ENCODE results near the gene MLEC.
A peak's percentile ranks its signal among the peaks of the same experiment; 100 is the strongest.
"Not testable (repeated sequence)": the region's sequence is repeated elsewhere in the genome, so short reads cannot be mapped to it uniquely, and the experiment has no call there.

Gene MLEC

DNA sequence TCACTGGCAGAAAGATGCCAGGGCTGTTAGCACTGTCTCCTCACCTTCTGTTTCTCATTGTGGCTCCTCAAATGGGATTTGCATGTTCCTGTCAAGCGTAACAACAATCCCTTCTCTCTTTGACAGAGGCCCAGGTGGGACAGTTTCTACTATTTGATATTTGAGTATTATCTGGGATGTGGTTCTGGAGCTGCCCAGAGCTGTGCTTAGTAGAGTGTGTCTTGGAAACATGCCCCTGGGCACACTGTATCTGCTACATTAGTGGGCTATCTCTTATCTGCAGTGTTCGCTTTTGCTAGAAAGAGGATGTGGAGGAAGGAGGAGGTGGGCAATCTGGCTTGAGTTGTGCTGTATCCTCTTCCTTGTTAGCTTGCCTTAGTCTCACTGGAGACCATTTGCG, 34.9 kb downstream of the MLEC start:
- DNase-seq (ENCODE audit: low read depth): no peak

DNA sequence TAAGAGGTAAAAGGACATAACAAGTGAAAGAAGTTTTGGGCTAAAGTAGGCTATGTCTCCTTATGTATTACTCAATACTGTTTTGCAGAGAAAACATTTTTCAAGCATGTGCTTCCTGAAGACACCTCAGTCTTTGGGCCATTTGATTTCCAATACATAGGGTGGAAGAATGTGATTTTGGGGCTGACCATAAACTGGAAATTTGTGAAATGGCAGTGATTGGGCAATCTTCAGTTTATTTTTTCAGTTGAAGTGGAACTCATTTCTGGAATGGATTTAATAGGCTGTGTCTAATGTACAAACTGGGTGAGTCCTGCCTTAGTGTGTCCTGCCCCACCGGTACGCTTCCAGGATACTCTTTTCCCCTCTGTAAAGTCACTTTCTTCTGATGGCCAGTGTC, 35.8 kb downstream of the MLEC start:
- DNase-seq (ENCODE audit: low read depth): no peak

DNA sequence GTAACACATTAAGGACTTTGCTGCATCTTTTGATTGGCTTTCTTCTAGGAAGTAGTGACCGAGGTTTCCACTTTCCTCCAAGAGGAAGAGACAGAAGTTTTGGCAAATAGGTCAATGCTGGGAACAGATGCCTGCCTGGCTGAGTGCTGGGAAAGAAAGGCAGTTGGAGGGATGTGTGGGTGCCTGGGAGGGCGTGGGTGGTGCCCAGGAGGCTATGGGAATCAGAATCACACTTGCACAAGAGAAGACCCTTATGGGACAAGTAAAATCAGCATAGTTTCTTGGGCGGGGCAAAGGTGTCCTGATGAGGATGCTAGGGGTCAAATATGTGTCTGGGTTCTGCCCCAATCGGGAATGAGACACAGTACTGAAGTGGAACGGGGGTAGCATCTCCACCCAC, 37.8 kb downstream of the MLEC start:
- no peak for DNase-seq (ENCODE audit: low read depth)

DNA sequence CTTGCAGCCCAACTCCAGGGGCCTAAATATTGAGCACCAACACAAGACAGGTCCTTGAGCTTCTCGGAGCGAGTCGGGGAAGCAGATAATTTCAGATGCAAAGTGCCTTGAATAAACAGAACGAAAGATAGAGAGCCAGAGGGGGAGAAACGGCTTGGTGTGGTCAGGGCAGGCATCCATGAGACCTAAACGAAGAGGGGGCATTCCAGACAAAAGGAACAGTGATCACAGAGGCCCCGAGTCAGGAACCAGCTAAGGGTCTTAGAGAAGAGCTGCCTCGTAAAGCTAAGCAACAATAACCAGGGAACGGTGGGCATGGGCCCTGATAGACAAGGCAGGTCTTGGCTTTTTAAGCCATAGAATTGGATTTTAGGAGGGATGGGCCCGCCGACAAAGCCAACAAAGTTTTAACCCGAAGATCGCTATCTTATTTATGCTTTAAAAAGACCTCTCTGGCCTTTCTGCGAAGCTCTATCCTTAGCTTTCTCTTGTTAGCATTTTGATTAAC, 38.3 kb downstream of the MLEC start:
- no peak for DNase-seq (ENCODE audit: low read depth)

DNA sequence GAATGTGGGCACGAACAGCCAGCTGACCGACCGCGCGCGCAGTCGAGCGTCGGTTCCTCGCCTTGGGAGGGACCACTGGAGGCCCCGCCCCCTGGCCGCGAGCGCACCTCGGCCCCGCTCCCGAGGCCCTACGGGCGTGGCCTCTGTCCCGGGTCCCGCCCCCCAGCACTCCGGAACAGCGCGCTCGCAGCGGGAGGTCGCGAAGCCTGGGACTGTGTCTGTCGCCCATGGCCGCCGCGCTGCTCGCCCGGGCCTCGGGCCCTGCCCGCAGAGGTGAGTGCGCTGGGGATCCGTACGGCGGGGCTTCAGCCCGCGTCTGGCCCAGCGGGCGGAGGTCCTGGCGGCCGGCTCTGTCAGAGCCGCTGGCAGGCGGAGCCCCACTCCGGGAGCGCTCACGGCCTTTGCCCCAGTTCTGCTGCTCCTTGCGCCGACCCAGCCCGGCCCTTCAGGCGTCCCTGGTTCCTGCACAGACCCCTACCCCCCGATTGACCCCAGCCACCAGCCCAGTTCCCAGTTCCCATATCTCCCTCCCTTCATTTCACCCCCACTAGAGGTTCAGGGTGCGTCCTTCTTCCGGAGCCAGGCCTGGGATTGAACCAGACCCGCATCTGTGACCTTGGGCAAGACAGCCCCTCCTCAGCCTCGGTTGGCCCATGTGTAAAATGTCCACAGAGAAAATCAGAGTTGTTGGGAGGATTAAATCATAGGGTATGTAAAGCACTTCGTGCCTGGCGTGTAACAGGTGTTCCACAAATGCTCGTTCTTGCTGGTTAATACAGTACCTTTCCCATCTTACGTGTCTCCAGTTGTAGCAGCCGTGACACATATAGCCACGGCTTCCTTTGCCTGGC, 38.9 kb downstream of the MLEC start, which contains the start of gene ACADS:
ACADS (plus strand) TSS at position 168 of the 851 bp plus-strand sequence; CDS start at position 228, 60 bp downstream.
- DNase-seq (ENCODE audit: low read depth): peak; percentile 77

DNA sequence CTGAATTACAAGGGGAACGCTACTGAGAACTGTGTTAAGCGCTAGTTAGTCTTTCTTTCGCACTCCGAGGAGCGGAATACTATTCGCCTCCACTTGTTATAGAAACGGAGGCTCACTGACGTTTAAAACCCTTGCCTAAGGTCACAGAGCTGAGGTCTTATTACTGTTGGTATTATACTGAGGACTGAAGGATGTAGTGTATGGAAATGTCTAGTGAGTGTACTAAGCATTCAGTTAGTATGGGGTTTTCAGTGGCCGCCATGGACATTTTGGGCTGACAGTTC, 39.5 kb downstream of the MLEC start:
- no peak for DNase-seq (ENCODE audit: low read depth)

DNA sequence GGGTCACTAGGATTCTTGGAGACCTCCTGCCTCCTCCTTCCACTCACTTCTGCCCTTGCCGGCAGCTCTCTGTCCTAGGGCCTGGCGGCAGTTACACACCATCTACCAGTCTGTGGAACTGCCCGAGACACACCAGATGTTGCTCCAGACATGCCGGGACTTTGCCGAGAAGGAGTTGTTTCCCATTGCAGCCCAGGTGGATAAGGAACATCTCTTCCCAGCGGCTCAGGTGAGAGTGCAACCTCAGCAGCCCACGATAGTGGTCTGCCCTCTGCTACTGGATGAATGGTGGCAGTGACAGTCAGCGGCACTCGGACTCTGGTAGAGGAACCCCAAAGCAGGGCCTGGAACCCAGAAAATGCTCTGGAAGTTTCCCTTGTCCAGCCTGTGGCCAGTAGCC, 40.0 kb downstream of the MLEC start:
- DNase-seq (ENCODE audit: low read depth): no peak

DNA sequence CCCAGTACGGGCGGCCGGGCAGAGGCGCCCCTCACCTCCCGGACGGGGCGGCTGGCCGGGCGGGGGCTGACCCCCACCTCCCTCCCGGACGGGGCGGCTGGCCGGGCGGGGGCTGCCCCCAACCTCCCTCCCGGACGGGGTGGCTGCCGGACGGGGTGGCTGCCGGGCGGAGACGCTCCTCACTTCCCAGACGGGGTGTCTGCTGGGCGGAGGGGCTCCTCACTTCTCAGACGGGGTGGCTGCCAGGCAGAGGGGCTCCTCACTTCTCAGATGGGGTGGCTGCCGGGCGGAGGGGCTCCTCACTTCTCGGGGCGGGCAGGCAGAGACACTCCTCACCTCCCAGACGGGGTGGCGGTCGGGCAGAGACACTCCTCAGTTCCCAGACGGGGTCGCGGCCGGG, 45.2 kb downstream of the MLEC start:
- DNase-seq (ENCODE audit: low read depth): not testable (repeated sequence)

DNA sequence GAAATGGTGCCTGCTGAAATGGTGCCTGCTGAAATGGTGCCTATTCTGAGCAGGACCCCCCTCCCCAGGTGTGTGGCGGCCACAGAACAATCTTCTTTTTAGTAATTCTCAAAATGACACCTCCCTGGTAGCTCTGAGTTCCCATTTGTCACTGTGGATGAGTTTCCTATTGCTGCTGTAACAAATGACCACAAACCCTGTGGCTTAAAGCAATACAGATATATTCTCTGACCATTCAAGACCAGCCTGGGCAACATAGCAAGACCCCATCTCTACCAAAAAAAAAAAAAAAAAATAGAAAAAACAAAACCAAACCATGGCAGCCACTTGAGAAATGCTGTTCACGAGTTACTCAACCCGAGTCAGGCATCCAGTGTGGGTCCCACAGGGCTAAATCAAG, 46.6 kb downstream of the MLEC start:
- DNase-seq (ENCODE audit: low read depth): no peak

DNA sequence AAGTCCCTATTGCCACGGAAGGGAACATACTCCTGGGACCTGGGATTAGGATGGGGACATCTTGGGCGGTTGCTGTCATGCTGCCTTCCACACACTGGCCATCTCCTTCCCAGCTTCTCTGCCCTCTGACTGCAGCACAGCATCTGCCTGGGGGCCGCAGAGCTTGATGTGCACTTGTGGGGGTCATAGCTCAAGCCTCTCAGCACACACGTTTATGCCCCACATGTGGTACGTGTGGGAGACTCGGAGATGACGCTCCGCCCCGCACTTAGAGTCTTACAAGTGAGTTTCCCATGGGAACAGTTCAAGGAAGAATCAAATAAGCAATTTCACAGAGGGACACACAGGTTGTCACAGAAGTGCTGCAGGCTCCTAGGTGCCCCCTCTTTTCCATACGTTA, 47.3 kb downstream of the MLEC start:
- DNase-seq (ENCODE audit: low read depth): no peak

DNA sequence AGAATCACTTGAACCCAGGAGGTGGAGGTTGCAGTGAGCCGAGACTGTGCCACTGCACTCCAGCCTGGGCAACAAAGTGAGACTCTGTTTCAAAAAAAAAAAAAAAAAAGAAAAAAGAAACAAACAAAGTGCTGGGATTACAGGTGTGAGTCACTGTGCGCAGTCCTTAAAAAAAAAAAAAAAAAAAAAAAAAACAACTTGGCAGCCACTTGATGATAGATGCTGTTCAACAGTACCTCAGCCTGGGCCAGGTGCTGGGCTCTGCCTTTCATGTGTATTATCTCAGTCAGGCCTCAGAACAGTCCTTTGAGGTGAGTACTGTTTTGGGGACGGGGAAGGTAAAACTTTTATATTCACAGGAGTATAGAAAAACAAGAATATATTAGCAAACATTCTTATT, 48.2 kb downstream of the MLEC start:
- DNase-seq (ENCODE audit: low read depth): no peak

DNA sequence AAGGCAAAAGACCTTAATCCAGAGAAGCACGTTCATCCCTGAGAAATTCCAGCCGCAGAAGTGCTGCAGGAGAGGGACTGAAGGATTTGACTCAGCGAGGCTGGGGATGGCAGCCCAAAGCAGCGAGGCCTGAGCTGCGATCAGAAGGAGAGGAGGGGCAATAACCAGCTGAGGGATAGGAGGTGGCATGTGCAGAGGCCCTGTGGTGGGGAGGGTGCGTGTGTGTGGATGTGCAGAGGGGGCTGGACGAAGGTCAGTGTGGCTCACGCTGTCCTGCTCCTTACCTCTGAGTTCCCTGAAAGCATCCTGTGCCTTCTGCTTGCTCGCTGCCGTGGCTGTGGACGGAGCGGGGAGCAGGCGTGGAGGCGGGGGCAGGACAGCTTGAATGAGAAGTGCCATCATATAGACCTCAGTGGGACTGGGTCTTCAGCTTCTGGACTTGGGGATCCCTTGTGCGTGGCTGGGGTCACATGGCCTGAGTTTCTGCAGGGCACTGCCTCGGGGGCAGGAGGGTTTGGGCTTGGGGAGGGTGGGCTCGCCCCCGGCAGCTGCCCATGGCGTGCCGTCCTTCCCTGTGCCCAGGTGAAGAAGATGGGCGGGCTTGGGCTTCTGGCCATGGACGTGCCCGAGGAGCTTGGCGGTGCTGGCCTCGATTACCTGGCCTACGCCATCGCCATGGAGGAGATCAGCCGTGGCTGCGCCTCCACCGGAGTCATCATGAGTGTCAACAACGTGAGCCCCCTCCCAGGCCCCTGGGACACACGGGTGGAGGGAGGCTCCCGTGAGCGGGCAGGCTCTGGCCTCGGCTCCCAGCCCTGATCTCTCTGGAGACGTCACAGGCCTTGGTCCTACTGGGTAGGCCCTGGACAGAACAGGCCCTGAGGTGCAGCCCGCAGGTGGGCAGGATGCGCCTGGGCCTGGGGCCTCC, 49.7 kb downstream of the MLEC start:
- DNase-seq (ENCODE audit: low read depth): no peak

DNA sequence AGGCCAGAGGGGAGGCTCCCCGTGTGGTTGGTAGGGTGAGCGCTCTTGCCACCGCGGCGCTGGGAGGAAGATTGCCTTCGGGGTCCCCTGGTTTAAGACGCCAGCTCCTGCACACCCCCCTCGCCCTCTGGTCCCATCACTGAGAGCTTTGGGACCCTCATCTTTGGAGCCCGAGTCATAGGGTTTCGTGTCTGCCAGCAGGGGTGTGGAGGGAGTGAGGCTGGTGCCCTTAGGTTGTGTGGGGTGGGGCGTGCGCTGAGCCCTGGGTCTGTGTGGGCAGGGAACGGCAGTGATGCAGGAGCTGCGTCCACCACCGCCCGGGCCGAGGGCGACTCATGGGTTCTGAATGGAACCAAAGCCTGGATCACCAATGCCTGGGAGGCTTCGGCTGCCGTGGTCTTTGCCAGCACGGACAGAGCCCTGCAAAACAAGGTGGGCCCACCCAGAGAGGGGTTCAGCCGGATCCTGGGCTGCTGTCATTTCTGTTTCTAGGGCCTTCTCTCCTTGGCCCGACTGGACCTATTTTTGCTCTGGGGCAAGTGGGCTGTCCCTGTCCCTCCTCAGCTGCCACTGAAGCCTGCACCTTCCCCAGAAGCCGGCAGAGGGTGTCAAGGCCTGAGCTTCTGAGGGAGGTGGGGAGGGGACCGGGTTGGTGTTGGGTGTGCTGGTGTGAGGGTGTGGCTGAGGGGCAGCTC, 50.8 kb downstream of the MLEC start:
- DNase-seq (ENCODE audit: low read depth): no peak

DNA sequence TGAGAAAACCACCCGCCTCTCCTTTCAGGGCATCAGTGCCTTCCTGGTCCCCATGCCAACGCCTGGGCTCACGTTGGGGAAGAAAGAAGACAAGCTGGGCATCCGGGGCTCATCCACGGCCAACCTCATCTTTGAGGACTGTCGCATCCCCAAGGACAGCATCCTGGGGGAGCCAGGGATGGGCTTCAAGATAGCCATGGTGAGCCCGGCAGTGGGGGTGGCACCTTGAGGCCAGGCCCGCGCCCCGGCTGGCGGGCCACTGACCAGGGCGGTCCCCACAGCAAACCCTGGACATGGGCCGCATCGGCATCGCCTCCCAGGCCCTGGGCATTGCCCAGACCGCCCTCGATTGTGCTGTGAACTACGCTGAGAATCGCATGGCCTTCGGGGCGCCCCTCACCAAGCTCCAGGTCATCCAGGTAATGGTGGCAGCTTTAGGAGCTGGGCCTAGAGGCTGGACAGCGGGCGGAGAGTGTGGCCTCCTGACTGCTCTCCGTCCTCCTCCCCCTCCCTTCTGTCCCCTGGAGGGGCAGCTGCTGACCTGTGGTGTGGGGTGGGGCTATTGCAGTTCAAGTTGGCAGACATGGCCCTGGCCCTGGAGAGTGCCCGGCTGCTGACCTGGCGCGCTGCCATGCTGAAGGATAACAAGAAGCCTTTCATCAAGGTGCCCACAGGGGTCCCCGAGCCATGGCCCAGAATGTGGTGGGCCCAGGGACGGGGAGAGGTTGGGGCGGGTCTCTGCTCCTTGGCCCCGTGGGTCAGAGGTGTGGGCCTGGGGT, 51.5 kb downstream of the MLEC start:
- no peak for DNase-seq (ENCODE audit: low read depth)

DNA sequence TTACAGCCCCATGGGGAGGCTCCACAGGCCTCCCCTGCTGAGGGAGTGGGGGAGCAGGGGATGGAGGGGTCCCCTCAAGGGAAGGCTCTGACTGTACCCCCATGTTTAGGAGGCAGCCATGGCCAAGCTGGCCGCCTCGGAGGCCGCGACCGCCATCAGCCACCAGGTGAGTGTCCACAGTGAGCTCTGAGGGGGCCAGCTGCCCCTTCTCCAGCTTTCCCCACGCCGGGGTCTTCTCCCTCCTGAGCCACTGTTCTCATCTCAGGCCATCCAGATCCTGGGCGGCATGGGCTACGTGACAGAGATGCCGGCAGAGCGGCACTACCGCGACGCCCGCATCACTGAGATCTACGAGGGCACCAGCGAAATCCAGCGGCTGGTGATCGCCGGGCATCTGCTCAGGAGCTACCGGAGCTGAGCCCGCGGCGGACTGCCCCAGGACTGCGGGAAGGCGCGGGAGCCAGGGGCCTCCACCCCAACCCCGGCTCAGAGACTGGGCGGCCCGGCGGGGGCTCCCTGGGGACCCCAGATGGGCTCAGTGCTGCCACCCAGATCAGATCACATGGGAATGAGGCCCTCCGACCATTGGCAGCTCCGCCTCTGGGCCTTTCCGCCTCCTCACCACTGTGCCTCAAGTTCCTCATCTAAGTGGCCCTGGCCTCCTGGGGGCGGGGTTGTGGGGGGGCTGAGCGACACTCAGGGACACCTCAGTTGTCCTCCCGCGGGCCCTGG, 52.2 kb downstream of the MLEC start:
- no peak for DNase-seq (ENCODE audit: low read depth)

DNA sequence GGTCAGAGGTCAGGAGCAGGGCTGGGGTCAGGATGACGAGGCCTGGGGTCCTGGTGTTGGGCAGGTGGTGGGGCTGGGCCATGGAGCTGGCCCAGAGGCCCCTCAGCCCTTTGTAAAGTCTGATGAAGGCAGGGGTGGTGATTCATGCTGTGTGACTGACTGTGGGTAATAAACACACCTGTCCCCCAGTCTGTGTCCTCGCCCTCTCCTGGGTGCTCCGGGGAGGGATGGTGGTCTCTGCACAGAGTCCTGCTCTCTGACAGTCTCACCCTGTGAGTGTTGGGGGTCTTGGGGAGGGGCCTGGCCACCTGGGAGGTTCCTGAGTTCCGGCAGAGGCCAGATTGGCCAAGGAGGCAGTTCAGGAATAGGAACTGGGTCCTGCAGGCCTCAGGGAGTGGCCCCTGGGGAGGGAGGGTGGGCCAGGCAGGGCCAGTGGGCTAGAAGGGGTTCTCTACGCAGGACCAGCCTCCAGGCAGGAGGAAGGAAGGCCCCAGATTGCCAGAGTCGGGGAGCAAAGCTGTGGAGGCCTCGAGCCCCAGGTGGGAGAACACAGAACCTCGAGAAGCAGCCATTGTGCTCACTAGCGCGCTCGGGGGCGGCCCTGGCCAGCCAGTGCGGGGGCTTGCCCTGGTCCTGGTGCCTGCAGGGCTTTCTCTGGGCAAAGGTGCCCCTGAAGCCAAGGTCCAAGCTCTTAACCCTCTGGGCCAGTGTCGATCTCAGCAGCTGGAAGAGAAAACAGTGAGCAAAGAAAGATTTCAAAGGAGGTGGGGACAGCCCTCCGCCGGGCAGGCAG, 53.1 kb downstream of the MLEC start:
- DNase-seq (ENCODE audit: low read depth): no peak

DNA sequence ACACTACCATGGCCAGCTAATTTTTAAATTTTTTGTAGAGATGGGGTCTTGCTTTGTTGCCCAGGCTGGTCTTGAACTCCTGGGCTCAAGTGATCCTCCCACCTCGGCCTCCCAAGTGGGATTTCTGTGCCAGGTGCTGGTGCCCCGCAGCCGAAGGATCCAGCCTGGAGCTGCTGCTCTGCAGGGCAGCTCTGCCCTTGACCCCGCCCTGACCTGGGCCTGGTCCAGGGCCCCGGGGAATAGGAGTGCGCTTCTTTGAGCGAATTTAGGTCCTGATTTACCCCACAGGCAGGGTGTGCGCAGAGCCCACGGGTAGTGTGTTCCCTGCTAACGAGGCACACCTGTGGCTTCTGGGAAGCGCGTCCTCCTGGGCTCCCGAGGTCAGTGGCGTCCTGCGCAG, 53.9 kb downstream of the MLEC start:
- no peak for DNase-seq (ENCODE audit: low read depth)

DNA sequence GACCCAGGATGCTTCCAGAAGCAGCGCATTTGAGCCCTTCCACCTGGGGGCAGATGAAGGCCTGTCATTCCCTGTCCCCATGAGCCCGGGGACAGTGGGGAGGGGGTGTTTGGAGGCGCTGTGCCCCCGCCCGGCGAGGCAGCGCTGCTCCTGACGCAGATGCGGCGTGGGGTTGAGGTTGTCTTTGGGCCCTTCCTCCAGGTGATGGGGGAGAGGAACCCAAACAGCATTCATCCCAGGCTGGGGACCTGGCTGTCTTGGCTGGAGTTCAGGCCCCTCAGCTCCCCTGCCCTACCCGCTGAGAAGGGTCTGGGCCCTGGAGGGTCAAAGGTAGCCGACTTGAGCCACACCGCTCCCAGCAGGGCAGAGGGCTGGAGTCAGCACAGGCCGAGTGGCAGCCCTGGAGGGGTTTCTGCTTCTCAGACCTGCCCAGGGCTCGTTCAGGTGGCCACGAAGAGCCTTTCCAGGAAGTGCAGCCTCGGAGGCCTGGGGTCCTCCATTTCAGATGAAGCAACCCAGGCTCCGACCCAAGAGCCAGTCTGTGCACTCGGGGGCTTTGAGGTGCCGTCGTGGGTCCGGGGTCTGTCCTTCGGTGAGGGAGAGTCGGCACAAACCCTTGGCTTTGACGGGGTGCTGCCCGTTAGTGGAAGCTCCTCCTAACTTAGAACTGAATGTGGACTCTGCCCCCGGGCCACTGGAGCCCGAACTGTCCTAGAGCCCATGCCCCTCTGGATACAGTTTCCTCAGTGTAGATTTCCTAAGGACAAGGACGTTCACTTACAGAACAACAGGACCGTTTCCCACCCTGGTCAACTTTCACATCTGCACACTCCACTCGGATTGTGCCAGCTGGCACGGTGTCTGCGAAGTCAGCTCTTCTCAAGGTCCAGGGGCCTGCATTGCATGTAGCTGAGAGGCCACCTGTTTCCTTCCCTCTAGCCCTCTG, 54.8 kb downstream of the MLEC start:
- DNase-seq (ENCODE audit: low read depth): no peak

DNA sequence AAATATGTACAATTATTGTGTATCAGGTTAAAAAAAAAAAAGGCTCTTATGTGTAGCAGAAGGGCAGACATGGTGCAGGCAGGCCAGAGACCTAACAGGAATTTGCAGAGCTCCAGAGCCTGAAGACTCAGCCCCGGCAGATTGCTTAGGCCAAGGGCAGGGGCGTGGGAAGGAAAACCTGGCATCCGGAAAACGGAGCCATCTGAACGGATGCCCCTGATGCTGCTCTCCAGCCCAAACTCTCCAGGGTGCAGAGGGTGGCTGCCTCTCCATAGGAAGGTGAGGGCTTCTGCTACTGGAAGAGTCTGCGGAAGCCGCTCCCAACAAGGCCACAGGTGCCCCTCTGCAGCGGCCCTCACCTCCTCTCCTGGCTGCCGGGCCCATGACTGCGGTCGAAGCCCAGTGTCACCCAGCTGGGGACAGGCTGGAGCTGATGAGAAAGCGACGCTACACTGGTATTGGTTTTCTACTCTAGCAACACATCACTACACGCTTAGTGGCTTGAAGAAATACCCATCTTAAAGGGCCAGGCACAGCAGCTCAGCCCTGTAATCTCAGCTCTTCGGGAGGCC, 58.1 kb downstream of the MLEC start:
- DNase-seq (ENCODE audit: low read depth): no peak

Data from stimulated activated CD8-positive, alpha-beta memory T cell treated with anti-CD3 and anti-CD28 coated beads, Interleukin-7, amount 100 ng/mL, for 24 hours (primary cell).